Ishikawa (cell line): ENCODE results near the gene MYO5A.

Source experiments
- CEBPB ChIP-seq: IDR thresholded peaks from 2 replicates; pipeline ENCODE4 v1.6.1; 2012
- CREB1 ChIP-seq: IDR thresholded peaks from 2 replicates; pipeline ENCODE4 v1.6.1; 2012; ENCODE audit warnings: low read depth
- EGR1 ChIP-seq: IDR thresholded peaks from 2 replicates; pipeline ENCODE4 v1.6.1; 2012
- EP300 ChIP-seq: IDR thresholded peaks from 2 replicates; pipeline ENCODE4 v1.6.1; 2012; ENCODE audit warnings: borderline replicate concordance
- FOXM1 ChIP-seq: IDR thresholded peaks from 2 replicates; pipeline ENCODE4 v1.6.1; 2012; ENCODE audit warnings: low read depth, borderline replicate concordance
- MAX ChIP-seq: IDR thresholded peaks from 2 replicates; pipeline ENCODE4 v1.6.1; 2012
- NFIC ChIP-seq: IDR thresholded peaks from 2 replicates; pipeline ENCODE4 v1.6.1; 2012
- RAD21 ChIP-seq: IDR thresholded peaks from 2 replicates; pipeline ENCODE4 v1.6.1; 2012; ENCODE audit warnings: low read depth
- REST ChIP-seq: IDR thresholded peaks from 2 replicates; pipeline ENCODE4 v1.6.1; 2012; ENCODE audit warnings: low read depth, mild to moderate bottlenecking
- TAF1 ChIP-seq: IDR thresholded peaks from 2 replicates; pipeline ENCODE4 v1.6.1; 2012; ENCODE audit warnings: low read depth, mild to moderate bottlenecking
- TCF12 ChIP-seq: IDR thresholded peaks from 2 replicates; pipeline ENCODE4 v1.6.1; 2012; ENCODE audit warnings: low read depth
- TEAD4 ChIP-seq: IDR thresholded peaks from 2 replicates; pipeline ENCODE4 v1.6.1; 2012
- YY1 ChIP-seq: IDR thresholded peaks from 2 replicates; pipeline ENCODE4 v1.6.1; 2012; ENCODE audit warnings: low read depth
- TF ChIP-seq, protein P1 (sequence below): IDR thresholded peaks from 2 replicates; pipeline ENCODE4 v1.6.1; 2012

GRCh38 chr15:52496776-52497470 lies 31.8 kb downstream of the MYO5A start:
- TF ChIP-seq FOXM1 (no peak), EP300 (no peak), REST (no peak), CREB1 (no peak), CEBPB (no peak), YY1 (no peak), NFIC (no peak), TEAD4 (no peak), MAX (no peak), TAF1 (no peak), EGR1 (no peak), RAD21 (no peak), TCF12 (no peak)
- TF ChIP-seq, protein P1, sequence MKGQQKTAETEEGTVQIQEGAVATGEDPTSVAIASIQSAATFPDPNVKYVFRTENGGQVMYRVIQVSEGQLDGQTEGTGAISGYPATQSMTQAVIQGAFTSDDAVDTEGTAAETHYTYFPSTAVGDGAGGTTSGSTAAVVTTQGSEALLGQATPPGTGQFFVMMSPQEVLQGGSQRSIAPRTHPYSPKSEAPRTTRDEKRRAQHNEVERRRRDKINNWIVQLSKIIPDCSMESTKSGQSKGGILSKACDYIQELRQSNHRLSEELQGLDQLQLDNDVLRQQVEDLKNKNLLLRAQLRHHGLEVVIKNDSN = no peak
